Measurements from ENCODE around the gene MAP7. TPM values are rescaled to one million over a fixed set of nuclear protein-coding genes. Genes with fewer than 3 reads are reported as not detected.

The MAP7 gene
- total and polyA plus RNA-seq, 2 experiments from 2014 or later: 0.76 to 0.79 TPM

DNA sequence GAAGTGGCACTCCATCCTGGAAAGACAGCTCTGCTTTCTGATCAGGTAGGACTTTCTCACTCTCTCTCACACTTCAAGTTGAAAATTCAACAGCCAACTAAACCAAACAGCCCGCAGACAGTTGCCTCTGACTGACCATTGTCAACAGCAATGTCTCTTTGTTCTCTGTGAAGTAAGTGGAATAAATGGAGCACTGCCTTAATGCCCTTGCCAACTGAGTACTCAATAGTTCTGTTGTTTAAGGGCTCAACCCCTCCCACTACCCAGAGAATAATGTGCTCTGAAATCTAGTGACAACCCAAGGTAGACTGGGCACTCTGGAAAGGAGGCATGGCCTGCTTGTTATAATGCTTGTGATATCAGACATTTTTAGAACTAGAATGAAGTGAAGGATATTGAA lies 243.8 kb downstream of the MAP7 start:
- Histone ChIP-seq H3K4me1 (ENCODE audit: insufficient read depth) (no peaks in the 10 kb centered on the region), H3K27ac (no peak overlapping the region), H4K20me1 (ENCODE audit: insufficient read depth) (no peaks in the 10 kb centered on the region), H3K9ac (no peak overlapping the region), H3K4me3 (no peak overlapping the region), H3F3A (ENCODE audit: insufficient read depth) (no peaks in the 10 kb centered on the region), H3K9me3 (ENCODE audit: low read depth) (no peaks in the 10 kb centered on the region), H3K36me3 (ENCODE audit: low read depth) (no peaks in the 10 kb centered on the region), H3K27me3 (replicated peaks; ENCODE audit: insufficient read depth) (no peaks in the 10 kb centered on the region), H2AFZ (no peak overlapping the region), H3K4me2 (ENCODE audit: unreplicated experiment) (no peak overlapping the region), H3K79me2 (ENCODE audit: insufficient read depth) (no peaks in the 10 kb centered on the region), H3K9me2 (ENCODE audit: insufficient read depth) (no peaks in the 10 kb centered on the region)
- TF ChIP-seq EZH2 (IDR thresholded peaks at IDR 0.05; ENCODE audit: insufficient read depth, poor library complexity, severe bottlenecking) (no peak), EZH2phosphoT487 (IDR thresholded peaks at IDR 0.05; ENCODE audit: insufficient read depth, low read depth) (no peak)
- WGBS, 2 experiments (ENCODE audit: low coverage in 1 of 2, low lambda C conversion rate in 2 of 2, missing lambda C conversion rate in 2 of 2): 70 to 79% methylated on average over 1 of the region's 1 CpG
- DNase-seq: no peak
- in situ Hi-C loops (cut with MboI): no loop called here

DNA sequence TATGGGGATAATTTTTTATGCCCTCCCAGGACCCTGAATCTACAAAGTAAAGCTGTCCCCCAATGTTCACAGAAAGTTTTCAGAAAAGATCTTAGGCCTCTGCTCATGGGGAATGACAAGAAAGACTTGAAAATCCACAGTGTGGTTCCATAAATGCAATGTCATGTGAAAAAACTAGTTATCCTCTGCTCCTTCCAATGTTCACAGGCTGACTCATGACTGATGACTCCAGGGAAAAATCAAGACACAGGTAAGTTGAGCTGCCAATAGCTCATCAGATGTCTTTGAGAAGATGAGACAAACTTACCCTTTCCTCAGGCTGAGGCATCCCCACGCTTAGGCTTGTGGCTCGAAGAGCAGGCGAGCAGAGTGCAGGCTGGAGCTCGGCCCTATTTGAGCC lies 245.8 kb downstream of the MAP7 start:
- WGBS, 2 experiments (ENCODE audit: low coverage in 1 of 2, low lambda C conversion rate in 2 of 2, missing lambda C conversion rate in 2 of 2): 82 to 87% methylated on average over 4 of the region's 4 CpGs

GRCh38 chr6:136303516-136303915 lies 246.7 kb downstream of the MAP7 start:
- H3K27ac ChIP-seq: no peak overlapping the region
- no peak overlapping the region for H3K4me3 ChIP-seq
- H3K79me2 ChIP-seq (ENCODE audit: insufficient read depth): no peaks in the 10 kb centered on the region
- H3K27me3 ChIP-seq (replicated peaks; ENCODE audit: insufficient read depth): no peaks in the 10 kb centered on the region
- H3K36me3 ChIP-seq (ENCODE audit: low read depth): no peaks in the 10 kb centered on the region
- no peak overlapping the region for H3K4me2 ChIP-seq (ENCODE audit: unreplicated experiment)
- in situ Hi-C loops (cut with MboI): no loop called here
- H3K4me1 ChIP-seq (ENCODE audit: insufficient read depth): no peaks in the 10 kb centered on the region
- H4K20me1 ChIP-seq (ENCODE audit: insufficient read depth): no peaks in the 10 kb centered on the region
- WGBS, 2 experiments (ENCODE audit: low coverage in 1 of 2, low lambda C conversion rate in 2 of 2, missing lambda C conversion rate in 2 of 2): 78 to 90% methylated on average over 3 of the region's 3 CpGs
- no peak overlapping the region for H2AFZ ChIP-seq
- TF ChIP-seq EZH2 (IDR thresholded peaks at IDR 0.05; ENCODE audit: insufficient read depth, poor library complexity, severe bottlenecking) (no peak), EZH2phosphoT487 (IDR thresholded peaks at IDR 0.05; ENCODE audit: insufficient read depth, low read depth) (no peak)
- H3K9me3 ChIP-seq (ENCODE audit: low read depth): no peaks in the 10 kb centered on the region
- H3K9me2 ChIP-seq (ENCODE audit: insufficient read depth): no peaks in the 10 kb centered on the region
- no peak for DNase-seq
- no peak overlapping the region for H3K9ac ChIP-seq
- no peaks in the 10 kb centered on the region for H3F3A ChIP-seq (ENCODE audit: insufficient read depth)

More for the DNA sequence above, 245.8 kb downstream of the MAP7 start:
- Histone ChIP-seq H3K27me3 (replicated peaks; ENCODE audit: insufficient read depth) (no peaks in the 10 kb centered on the region), H3K79me2 (ENCODE audit: insufficient read depth) (no peaks in the 10 kb centered on the region), H3F3A (ENCODE audit: insufficient read depth) (no peaks in the 10 kb centered on the region), H3K9ac (no peak overlapping the region), H3K4me2 (ENCODE audit: unreplicated experiment) (no peak overlapping the region), H3K36me3 (ENCODE audit: low read depth) (no peaks in the 10 kb centered on the region), H3K4me1 (ENCODE audit: insufficient read depth) (no peaks in the 10 kb centered on the region), H3K9me3 (ENCODE audit: low read depth) (no peaks in the 10 kb centered on the region), H3K27ac (no peak overlapping the region), H4K20me1 (ENCODE audit: insufficient read depth) (no peaks in the 10 kb centered on the region), H3K9me2 (ENCODE audit: insufficient read depth) (no peaks in the 10 kb centered on the region), H3K4me3 (no peak overlapping the region), H2AFZ (no peak overlapping the region)
- TF ChIP-seq EZH2phosphoT487 (IDR thresholded peaks at IDR 0.05; ENCODE audit: insufficient read depth, low read depth) (no peak), EZH2 (IDR thresholded peaks at IDR 0.05; ENCODE audit: insufficient read depth, poor library complexity, severe bottlenecking) (no peak)
- in situ Hi-C loops (cut with MboI): no loop called here
- no peak for DNase-seq

DNA sequence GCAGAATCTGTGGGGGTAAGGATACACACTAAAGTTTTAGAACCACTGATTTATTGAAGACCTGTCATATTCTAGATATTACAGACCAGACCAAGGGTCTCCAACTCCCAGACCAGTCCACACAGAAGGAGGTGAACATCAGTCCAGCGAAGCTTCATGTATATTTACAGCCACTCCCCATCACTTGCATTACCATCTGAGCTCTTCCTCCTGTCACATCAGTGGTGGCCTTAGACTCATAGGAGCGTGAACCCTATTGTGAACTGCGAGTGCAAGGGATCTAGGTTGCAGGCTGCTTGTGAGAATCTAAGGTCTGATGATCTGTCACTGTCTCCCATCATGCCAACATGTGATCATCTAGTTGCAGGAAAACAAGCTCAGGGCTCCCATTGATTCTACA lies 255.6 kb downstream of the MAP7 start:
- TF ChIP-seq EZH2 (IDR thresholded peaks at IDR 0.05; ENCODE audit: insufficient read depth, poor library complexity, severe bottlenecking) (no peak), EZH2phosphoT487 (IDR thresholded peaks at IDR 0.05; ENCODE audit: insufficient read depth, low read depth) (no peak)
- Histone ChIP-seq H3K36me3 (ENCODE audit: low read depth) (no peaks in the 10 kb centered on the region), H3K27me3 (replicated peaks; ENCODE audit: insufficient read depth) (no peaks in the 10 kb centered on the region), H3K9ac (no peak overlapping the region), H3K9me2 (ENCODE audit: insufficient read depth) (no peaks in the 10 kb centered on the region), H3K4me1 (ENCODE audit: insufficient read depth) (peaks cover 11% of the 10 kb centered on the region), H3K79me2 (ENCODE audit: insufficient read depth) (no peaks in the 10 kb centered on the region), H3K9me3 (ENCODE audit: low read depth) (no peaks in the 10 kb centered on the region), H3K4me2 (ENCODE audit: unreplicated experiment) (no peak overlapping the region), H3K4me3 (no peak overlapping the region), H3F3A (ENCODE audit: insufficient read depth) (peaks cover 14% of the 10 kb centered on the region), H4K20me1 (ENCODE audit: insufficient read depth) (no peaks in the 10 kb centered on the region), H3K27ac (no peak overlapping the region), H2AFZ (no peak overlapping the region)
- in situ Hi-C loops (cut with MboI): no loop called here
- 92 to 94% methylated on average over 3 of the region's 3 CpGs for WGBS, 2 experiments (ENCODE audit: low coverage in 1 of 2, low lambda C conversion rate in 2 of 2, missing lambda C conversion rate in 2 of 2)
- DNase-seq: no peak

Small RNA genes lying within 50 kb of the gene (small RNA-seq; reads per million reads assigned to genes)
- gene AL023284.1 (ENCODE audit: low read depth, low replicate concordance) (not detected), gene NDUFS5P1 (ENCODE audit: low read depth, low replicate concordance) (not detected)

Other genes with a start within 250 kb of the MAP7 start
- gene MAP3K5, start 242.1 kb upstream of the MAP7 start, total RNA-seq (2014; rRNA removed; shearing (Covaris generic)): 3.3 and 4.1 TPM in 2 replicates
- gene MAP3K5, start 242.1 kb upstream of the MAP7 start, polyA plus RNA-seq (2016; fragmentation: Nextera tagmentation; extraction: Ambion mirVana): 1.1 and 1.4 TPM in 2 replicates

Measured in GM23248 (cell line).